ENCODE data around the gene PARN. TPM values are rescaled to one million over a fixed set of nuclear protein-coding genes. Genes with fewer than 3 reads are reported as not detected.

PARN gene
- total RNA-seq, 6 experiments from 2014 or later: 12.1 to 28.0 (median 15.6) TPM

- Histone ChIP-seq H3K4me3 (no peak overlapping the region), H3K27me3 (no peaks in the 10 kb centered on the region), H3K9me3 (no peaks in the 10 kb centered on the region), H3K4me1 (peaks cover 0 to 50% (median 17%) of the 10 kb centered on the region in 4 donors), H3K36me3 (no peaks in the 10 kb centered on the region), H3K27ac (peak overlapping the region; percentile 52 to 61 (median 54))
- WGBS (ENCODE audit: insufficient coverage, low coverage, low lambda C conversion rate, missing lambda C conversion rate): 36% methylated on average over 3 of the region's 4 CpGs
- DNase-seq: no peak
- no peak for ATAC-seq
- intact Hi-C loops (cut with DNase I): no loop called here
- TF ChIP-seq, protein P1, sequence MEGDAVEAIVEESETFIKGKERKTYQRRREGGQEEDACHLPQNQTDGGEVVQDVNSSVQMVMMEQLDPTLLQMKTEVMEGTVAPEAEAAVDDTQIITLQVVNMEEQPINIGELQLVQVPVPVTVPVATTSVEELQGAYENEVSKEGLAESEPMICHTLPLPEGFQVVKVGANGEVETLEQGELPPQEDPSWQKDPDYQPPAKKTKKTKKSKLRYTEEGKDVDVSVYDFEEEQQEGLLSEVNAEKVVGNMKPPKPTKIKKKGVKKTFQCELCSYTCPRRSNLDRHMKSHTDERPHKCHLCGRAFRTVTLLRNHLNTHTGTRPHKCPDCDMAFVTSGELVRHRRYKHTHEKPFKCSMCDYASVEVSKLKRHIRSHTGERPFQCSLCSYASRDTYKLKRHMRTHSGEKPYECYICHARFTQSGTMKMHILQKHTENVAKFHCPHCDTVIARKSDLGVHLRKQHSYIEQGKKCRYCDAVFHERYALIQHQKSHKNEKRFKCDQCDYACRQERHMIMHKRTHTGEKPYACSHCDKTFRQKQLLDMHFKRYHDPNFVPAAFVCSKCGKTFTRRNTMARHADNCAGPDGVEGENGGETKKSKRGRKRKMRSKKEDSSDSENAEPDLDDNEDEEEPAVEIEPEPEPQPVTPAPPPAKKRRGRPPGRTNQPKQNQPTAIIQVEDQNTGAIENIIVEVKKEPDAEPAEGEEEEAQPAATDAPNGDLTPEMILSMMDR (IDR thresholded peaks at IDR 0.05): no peak
- no peak for TF ChIP-seq POLR2A (IDR thresholded peaks at IDR 0.05)
Observed at GRCh38 chr16:14502256-14502875, 127.7 kb downstream of the PARN start.

- Histone ChIP-seq H3K9me3 (no peaks in the 10 kb centered on the region), H3K27me3 (no peaks in the 10 kb centered on the region), H3K4me3 (no peak overlapping the region), H3K4me1 (peaks cover 0 to 49% (median 17%) of the 10 kb centered on the region in 4 donors), H3K36me3 (no peaks in the 10 kb centered on the region), H3K27ac (peak overlapping the region; percentile 52 to 61 (median 54))
- intact Hi-C loops (cut with DNase I): no loop called here
- DNase-seq: peak; percentile 84 to 93 (median 87)
- ATAC-seq: peak; percentile 80 to 96 (median 90)
- WGBS (ENCODE audit: insufficient coverage, low coverage, low lambda C conversion rate, missing lambda C conversion rate): 36% methylated on average over 9 of the region's 9 CpGs
- TF ChIP-seq, protein P1 (IDR thresholded peaks at IDR 0.05): no peak
- peak; percentile 45 for TF ChIP-seq POLR2A (IDR thresholded peaks at IDR 0.05)
Observed at GRCh38 chr16:14501331-14502255, 128.5 kb downstream of the PARN start.

GRCh38 chr16:14500791-14501190, 129.3 kb downstream of the PARN start:
- no peak for TF ChIP-seq POLR2A (IDR thresholded peaks at IDR 0.05)
- Histone ChIP-seq H3K9me3 (no peaks in the 10 kb centered on the region), H3K36me3 (no peaks in the 10 kb centered on the region), H3K27me3 (no peaks in the 10 kb centered on the region), H3K4me1 (peaks cover 0 to 49% (median 17%) of the 10 kb centered on the region in 4 donors), H3K4me3 (no peak overlapping the region), H3K27ac (peak overlapping the region; percentile 52 to 61 (median 54))
- 72% methylated on average over 2 of the region's 2 CpGs for WGBS (ENCODE audit: insufficient coverage, low coverage, low lambda C conversion rate, missing lambda C conversion rate)
- ATAC-seq (no peak), DNase-seq (no peak)
- intact Hi-C loops (cut with DNase I): no loop called here

DNA sequence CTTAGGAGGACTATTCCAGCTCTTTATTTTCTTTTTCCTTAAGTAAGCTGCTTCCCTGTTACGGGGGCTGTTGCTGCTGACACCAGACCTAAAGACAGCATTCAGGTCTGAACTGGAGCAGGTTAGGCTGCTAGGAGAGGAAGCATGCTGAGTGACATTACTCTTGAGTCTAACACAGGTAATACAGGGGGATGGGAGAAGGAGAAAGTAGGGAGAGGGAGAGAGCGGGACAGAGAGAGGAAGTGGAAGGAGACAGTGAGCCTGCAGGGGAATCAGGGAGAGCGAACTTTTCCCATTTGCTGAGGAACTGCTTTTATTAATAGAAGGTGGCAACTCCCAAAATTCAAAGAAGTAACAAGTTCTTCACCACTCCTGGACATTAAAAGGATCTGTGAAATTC, 130.9 kb downstream of the PARN start:
- intact Hi-C loops (cut with DNase I): no loop called here

More for the DNA sequence above, 130.9 kb downstream of the PARN start:
- Histone ChIP-seq H3K4me3 (no peak overlapping the region), H3K27ac (no peak overlapping the region), H3K36me3 (no peaks in the 10 kb centered on the region), H3K27me3 (no peaks in the 10 kb centered on the region), H3K4me1 (peaks cover 0 to 42% (median 14%) of the 10 kb centered on the region in 4 donors), H3K9me3 (no peaks in the 10 kb centered on the region)
- WGBS (ENCODE audit: insufficient coverage, low coverage, low lambda C conversion rate, missing lambda C conversion rate): 69% methylated on average over 3 of the region's 3 CpGs
- ATAC-seq: no peak
- DNase-seq: no peak
- TF ChIP-seq POLR2A (IDR thresholded peaks at IDR 0.05): no peak
- TF ChIP-seq, protein P1 (IDR thresholded peaks at IDR 0.05): no peak

All from right lobe of liver (tissue), 6 donors.